Measurements from ENCODE around the gene MAST3. TPM values are rescaled to one million over a fixed set of nuclear protein-coding genes. Genes with fewer than 3 reads are reported as not detected.
"Not testable (repeated sequence)": the region's sequence is repeated elsewhere in the genome, so short reads cannot be mapped to it uniquely, and the experiment has no call there.

MAST3 gene
- total RNA-seq, 1 donor from 2014 or later, result 18.4 TPM

DNA sequence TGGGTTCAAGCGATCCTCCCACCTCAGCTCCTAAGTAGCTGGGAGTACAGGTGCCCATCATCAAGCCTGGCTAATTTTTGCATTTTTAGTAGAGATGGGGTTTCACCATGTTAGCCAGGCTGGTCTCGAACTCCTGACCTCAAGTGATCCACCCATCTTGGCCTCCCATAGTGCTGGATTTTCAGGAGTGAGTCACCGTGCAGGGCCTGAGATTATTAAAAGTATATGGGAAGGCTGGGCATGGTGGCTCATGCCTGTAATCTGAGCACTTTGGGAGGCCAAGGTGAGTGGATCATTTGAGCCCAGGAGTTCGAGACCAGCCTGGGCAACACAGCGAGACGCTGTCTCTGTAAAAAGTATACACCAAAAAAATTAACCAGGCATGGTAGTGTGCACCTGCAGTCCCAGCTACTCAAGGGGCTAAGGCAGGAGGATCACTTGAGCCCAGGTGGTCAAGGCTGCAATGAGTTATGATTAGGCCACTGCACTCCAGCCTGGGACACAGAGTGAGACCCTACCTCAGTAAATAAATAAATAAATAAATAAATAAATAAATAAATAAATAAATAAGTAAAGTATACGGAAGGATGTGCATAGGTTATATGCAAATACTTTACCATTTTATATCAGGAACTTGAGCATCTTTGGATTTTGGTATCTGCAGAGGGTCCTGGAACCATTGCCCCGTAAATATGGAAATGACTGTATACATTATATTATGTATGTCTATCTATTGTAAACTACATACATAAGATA lies 11.7 kb upstream of the MAST3 start:
- DNase-seq (ENCODE audit: low spot score) (no peak), ATAC-seq (no peak)

DNA sequence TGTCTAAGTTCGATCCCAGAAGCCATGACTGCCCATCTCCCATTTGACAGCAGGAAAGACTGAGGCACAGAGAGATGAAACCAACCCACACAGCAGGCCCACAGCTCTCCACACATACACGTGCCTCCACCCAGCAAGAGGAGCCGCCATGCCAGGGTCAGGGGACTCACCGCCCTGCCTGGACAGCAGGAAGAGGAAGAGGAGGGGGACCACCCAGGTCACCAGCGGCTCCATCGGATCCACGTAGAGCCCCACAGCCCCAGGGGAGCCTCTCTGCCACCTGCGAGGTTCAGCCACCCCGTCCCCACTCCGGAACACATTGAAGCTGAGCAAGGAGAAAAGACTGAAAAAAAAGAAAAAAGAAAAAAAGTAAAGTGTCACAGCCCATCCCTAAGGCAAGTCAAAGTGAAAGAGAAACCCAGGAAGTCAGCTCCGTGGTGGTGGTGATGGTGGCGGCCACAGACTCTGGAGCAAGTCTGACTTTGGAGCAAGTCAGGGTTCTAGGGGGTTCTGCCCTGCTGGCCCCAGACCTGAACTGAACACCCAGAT lies 10.9 kb upstream of the MAST3 start, which contains the start of gene IL12RB1:
TSS of gene IL12RB1 (minus strand) at position 345 of the 549 bp plus-strand sequence. CDS start at position 234, 111 bp downstream.
- ATAC-seq, result peak; percentile 54
- no peak for DNase-seq (ENCODE audit: low spot score)

- peak; percentile 10 for ATAC-seq
- not testable (repeated sequence) for DNase-seq (ENCODE audit: low spot score)
Measured at GRCh38 chr19:18089096-18089541, 8.5 kb upstream of the MAST3 start.

DNA sequence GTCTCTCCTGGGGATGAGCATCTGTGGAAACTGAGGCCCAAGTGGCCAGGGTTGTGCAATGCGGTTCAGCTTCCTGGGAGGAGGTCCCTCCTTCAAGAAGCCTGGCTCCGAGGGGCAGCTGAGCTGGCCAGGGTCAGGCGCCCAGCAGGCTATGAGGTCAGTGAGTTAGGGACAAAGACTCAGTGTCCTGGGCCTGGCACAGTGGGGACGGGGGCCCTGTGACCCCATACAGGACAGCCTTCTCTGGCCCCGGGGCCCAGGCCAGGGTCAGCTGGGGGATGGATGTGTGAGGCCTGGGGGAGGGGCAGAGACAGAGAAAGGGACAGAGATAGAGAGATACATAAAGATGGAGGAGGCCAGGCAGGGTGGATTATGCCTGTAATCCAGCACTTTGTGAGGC lies 7.9 kb upstream of the MAST3 start:
- ATAC-seq, result no peak
- no peak for DNase-seq (ENCODE audit: low spot score)

- no peak for DNase-seq (ENCODE audit: low spot score)
- no peak for ATAC-seq
Measured at GRCh38 chr19:18090545-18091216, 6.9 kb upstream of the MAST3 start.

DNA sequence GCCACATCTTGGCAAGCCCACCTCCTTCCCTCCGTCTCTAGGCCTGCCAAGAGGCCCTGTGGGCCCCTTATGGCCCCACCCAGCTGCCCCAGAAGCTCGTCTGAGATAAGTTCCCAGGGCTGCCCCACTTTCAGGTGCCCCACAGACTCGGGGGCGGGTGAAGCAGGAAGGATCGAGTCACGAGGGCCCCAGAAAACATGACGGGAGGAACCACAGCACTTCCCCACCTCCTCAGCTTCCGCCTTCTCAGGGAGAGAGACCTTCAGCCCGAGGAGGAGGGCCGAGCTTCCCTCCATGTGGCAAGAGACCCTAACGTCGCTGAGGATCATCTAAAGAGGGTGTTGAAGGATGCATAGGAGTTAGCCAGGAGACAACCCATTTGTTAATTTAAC lies 6.4 kb upstream of the MAST3 start:
- peak; percentile 35 for ATAC-seq
- DNase-seq (ENCODE audit: low spot score), result no peak

DNA sequence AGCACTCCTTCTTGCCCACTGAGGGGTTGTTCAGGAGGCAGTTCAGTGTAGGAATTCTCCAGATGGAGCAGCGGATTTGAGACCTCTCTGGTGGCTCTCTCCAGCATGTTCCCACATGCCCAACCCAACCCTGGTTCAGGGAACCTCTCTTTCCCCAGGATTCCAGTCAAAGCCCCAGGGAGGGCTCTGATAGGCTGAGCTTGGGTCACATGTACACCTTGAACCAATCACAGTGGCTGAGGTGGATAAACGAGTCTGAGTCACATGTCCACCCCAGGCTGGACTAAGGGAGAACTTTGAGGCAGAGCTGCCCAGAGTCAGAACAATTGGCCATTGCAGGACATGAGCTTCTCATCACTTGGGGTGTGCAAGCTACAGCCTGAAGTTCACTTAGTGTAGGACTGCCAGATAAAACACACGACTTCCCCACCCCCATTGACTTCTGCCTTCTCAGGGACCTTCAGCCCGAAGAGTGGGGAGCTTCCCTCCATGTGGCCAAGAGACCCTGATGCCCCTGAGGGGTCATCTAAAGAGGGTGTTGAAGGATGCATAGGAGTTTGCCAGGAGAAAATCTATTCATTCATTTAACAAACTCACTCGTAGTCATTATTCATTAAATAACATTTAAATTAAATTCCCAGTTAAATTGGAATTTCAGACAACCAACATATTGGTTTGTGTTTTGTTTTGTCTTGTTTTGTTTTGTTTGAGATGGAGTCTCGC lies 4.0 kb upstream of the MAST3 start:
- no peak for ATAC-seq
- DNase-seq (ENCODE audit: low spot score), result no peak

- ATAC-seq (no peak), DNase-seq (ENCODE audit: low spot score) (no peak)
Measured at GRCh38 chr19:18096258-18096657, 1.3 kb upstream of the MAST3 start.

- DNase-seq (ENCODE audit: low spot score), result no peak
- ATAC-seq, result no peak
Measured at GRCh38 chr19:18097993-18098890, 664 bp downstream of the MAST3 start.

- no peak for ATAC-seq
- DNase-seq (ENCODE audit: low spot score), result no peak
Measured at GRCh38 chr19:18098891-18099622, 1.5 kb downstream of the MAST3 start.

GRCh38 chr19:18099623-18099995 lies 2.0 kb downstream of the MAST3 start:
- DNase-seq (ENCODE audit: low spot score) (no peak), ATAC-seq (no peak)

- ATAC-seq, result peak; percentile 9
Measured at GRCh38 chr19:18100710-18101109, 3.1 kb downstream of the MAST3 start.

DNA sequence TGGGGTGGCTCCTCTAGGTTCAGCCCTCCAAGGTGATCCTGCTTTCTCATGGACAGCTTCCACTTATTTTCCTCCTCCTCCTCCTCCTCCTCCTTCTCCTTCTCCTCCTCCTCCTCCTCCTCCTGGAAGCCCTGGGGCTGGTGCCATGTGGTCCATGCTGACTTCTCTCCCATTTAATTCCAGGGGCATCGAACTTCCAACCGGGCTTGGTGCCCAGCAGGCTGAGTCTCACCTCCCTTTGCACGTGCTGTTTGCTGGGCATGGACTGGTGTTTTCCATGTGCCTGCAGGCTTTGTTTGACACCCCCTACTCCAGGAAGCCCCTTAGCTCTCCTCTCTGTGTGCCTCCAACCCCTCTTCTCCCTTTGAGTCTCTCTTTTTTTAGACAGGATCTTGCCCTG lies 3.7 kb downstream of the MAST3 start:
- peak; percentile 76 for DNase-seq (ENCODE audit: low spot score)

More at GRCh38 chr19:18100710-18101109, 3.1 kb downstream of the MAST3 start:
- DNase-seq (ENCODE audit: low spot score), result no peak

DNA sequence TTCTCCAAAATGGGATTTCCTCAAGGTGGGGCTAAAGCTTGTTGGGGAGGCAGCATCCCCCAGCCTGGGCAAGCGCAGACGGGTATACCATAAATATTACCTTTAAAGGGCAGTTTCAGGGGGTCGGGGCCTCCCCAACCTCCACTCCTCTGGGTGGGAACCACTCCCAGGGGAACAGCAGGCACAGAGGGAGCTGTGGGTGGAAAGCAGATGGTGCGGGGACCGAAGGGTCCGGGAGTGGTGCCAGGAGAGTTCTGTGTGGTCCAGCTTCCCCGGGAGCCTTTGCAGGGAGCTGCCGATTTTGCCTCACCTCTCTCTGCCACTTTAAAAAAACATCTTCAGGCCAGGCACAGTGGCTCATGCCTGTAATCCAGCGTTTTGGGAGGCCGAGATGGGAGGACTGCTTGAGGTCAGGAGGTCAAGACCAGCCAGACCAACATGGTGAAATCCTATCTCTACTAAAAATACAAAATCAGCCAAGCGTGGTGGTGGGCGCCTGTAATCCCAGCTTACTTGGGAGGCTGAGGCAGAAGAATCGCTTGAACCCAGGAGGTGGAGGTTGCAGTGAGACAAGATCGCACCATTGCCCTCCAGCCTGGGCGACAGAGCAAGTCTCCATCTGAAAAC lies 5.5 kb downstream of the MAST3 start:
- no peak for ATAC-seq
- no peak for DNase-seq (ENCODE audit: low spot score)

More for the DNA sequence above, 3.7 kb downstream of the MAST3 start:
- ATAC-seq, result peak; percentile 6

- no peak for DNase-seq (ENCODE audit: low spot score)
- ATAC-seq, result no peak
Measured at GRCh38 chr19:18104793-18105131, 7.2 kb downstream of the MAST3 start.

GRCh38 chr19:18105259-18105658 lies 7.7 kb downstream of the MAST3 start:
- DNase-seq (ENCODE audit: low spot score); ATAC-seq: not testable (repeated sequence)

- DNase-seq (ENCODE audit: low spot score), result no peak
- no peak for ATAC-seq
Measured at GRCh38 chr19:18107235-18107634, 9.7 kb downstream of the MAST3 start.

DNA sequence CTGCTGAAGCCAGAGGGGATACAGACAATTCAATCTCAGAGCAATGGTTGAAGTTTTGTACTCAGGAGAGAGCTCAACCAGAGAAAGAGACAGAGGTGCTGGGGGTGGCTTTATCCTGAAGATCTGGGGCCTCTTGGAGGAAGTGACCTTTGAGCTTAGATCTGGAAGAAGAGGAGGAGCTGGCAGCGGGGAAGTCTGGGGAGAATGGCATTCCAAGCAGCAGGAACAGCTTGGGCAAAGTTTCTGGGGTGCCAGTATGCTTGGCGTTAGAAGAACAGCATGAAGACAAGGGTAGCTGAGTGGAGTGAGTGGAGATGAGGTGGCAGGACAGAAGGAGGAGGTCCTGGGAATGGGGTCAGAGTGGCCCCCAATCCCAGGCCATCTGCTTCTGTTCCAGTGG lies 11.3 kb downstream of the MAST3 start:
- no peak for DNase-seq (ENCODE audit: low spot score)
- no peak for ATAC-seq

- DNase-seq (ENCODE audit: low spot score), result peak; percentile 93
- peak; percentile 79 for ATAC-seq
Measured at GRCh38 chr19:18109341-18109732, 11.8 kb downstream of the MAST3 start.
